Measurements from ENCODE around the gene FKBP2.

Gene FKBP2

GRCh38 chr11:64220271-64220670, 20.6 kb upstream of the FKBP2 start:
- no peak overlapping the region for H3K4me3 ChIP-seq (ENCODE audit: low read depth, low read length)
- TF ChIP-seq CTCF (IDR thresholded peaks at IDR 0.05; ENCODE audit: borderline replicate concordance, insufficient read depth, low read depth, low read length): no peak

GRCh38 chr11:64220798-64221197, 20.1 kb upstream of the FKBP2 start:
- no peak for TF ChIP-seq CTCF (IDR thresholded peaks at IDR 0.05; ENCODE audit: borderline replicate concordance, insufficient read depth, low read depth, low read length)
- no peak overlapping the region for H3K4me3 ChIP-seq (ENCODE audit: low read depth, low read length)

GRCh38 chr11:64222651-64223000, 18.3 kb upstream of the FKBP2 start:
- no peak for TF ChIP-seq CTCF (IDR thresholded peaks at IDR 0.05; ENCODE audit: borderline replicate concordance, insufficient read depth, low read depth, low read length)
- H3K4me3 ChIP-seq (ENCODE audit: low read depth, low read length): no peak overlapping the region

GRCh38 chr11:64223001-64223651, 17.8 kb upstream of the FKBP2 start:
- no peak overlapping the region for H3K4me3 ChIP-seq (ENCODE audit: low read depth, low read length)
- TF ChIP-seq CTCF (IDR thresholded peaks at IDR 0.05; ENCODE audit: borderline replicate concordance, insufficient read depth, low read depth, low read length): no peak

- H3K4me3 ChIP-seq (ENCODE audit: low read depth, low read length): no peak overlapping the region
- TF ChIP-seq CTCF (IDR thresholded peaks at IDR 0.05; ENCODE audit: borderline replicate concordance, insufficient read depth, low read depth, low read length): no peak
Observed at GRCh38 chr11:64224151-64224890, 16.6 kb upstream of the FKBP2 start.

- no peak for TF ChIP-seq CTCF (IDR thresholded peaks at IDR 0.05; ENCODE audit: borderline replicate concordance, insufficient read depth, low read depth, low read length)
- H3K4me3 ChIP-seq (ENCODE audit: low read depth, low read length): peak overlapping the region; percentile 55
Observed at GRCh38 chr11:64224891-64225607, 15.8 kb upstream of the FKBP2 start.
